Epithelial cell of prostate (primary cell): ENCODE measurements around the gene BRD4.
A peak's percentile ranks its signal among the peaks of the same experiment; 100 is the strongest.

Source experiments
- DNase-seq: peaks from one replicate; pipeline ENCODE4 v3.0.0-alpha.2; 2011; ENCODE audit warnings: low read depth, low spot score
- H3K27ac ChIP-seq: fragments of 450-650 bp; 2 replicates; pipeline ENCODE4 v1.5.1; 2017; ENCODE audit warnings: mild to moderate bottlenecking

Gene BRD4

GRCh38 chr19:15200553-15201364 is 131.6 kb downstream of the BRD4 start, which contains the start of gene NOTCH3:
Gene NOTCH3 (minus strand): TSS chr19:15200995. CDS start chr19:15200905, 90 bp downstream.
- no peak for DNase-seq
- peak within 1 kb of the TSS; percentile 60 for H3K27ac ChIP-seq

DNA sequence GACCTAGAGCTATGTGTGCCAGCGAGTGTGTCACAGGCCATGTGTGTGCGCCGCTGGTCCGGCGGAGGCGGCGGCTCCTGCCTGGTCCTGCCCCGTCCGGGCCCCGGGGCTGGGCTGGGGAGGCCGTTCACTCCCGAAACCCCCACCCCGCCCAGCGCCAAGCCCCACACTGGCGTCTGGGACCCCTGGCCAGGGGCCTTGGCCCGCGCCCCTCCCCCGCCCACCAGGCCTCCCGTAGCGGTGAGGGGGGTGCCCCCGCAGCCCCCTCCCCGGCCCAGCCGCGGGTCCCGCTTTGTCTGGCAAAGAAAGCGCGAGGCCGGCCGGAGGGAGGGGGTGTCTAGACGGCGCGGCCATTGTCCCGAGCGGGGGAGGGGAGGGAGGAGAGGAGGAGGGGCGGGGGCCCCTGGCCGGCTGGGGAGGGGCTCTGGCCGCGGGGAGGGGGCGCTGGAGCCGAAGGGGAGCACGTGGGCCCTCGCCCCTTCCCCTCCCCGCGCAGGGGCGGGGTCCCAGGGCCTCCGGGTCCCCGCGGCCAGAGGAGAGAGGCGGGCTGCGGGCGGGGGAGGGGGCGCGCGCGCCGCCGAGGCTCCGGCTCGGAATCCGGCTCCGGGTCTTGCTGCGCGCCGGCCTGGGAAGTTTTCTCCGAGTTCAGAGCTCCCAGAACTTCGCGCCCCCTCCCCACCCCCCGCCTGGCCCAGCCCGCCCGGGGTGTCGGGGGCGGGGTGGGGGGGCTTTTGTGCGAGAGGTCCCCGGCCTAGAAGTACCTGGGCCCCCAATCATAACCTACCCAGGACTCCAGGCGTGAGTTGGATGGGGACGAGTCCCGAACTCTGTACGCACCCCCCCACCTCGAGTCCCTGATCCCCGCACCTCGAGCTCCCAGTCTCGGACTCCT is 132.4 kb downstream of the BRD4 start:
- peak overlapping the region; percentile 60 for H3K27ac ChIP-seq
- no peak for DNase-seq

DNA sequence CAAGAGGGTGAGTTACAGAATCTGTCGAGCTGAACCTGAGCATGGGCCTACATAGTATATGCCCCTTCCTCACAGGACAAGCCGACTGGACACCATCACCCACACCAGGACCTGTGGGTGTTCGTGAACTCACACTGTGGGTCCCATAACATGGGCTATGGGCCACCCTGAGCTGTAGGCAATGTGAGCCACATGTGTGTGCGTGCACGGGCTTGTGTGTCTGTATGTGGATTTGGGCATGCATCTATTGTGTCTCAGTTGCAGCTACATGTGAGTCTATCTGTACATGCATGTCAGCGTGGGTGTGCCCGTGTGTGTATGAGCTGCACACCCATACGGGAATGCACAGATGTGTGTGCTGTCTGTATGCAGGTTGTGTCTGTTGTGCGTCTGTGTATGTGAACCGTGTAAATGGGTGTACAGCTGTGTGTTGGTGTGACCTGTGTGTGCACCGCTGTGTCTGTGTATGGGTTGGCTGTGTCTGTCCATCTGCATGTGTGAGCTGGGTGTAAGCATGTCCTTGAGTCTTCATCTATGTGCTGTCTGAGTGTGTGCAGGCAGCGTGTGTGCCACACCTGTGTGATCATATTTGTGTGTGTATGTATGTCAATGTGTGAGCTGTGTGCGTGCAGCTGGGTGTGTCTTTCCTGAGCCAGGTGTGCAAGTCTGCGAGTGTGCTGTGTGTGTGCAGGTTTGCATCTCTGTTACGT is 133.2 kb downstream of the BRD4 start:
- peak overlapping the region; percentile 60 for H3K27ac ChIP-seq
- DNase-seq = no peak

GRCh38 chr19:15197942-15198341 is 134.4 kb downstream of the BRD4 start:
- no peak for DNase-seq
- no peak overlapping the region for H3K27ac ChIP-seq

GRCh38 chr19:15197275-15197941 is 134.9 kb downstream of the BRD4 start:
- DNase-seq = no peak
- H3K27ac ChIP-seq = no peak overlapping the region

GRCh38 chr19:15196360-15197005 is 135.9 kb downstream of the BRD4 start:
- peak overlapping the region; percentile 62 for H3K27ac ChIP-seq
- DNase-seq = no peak

DNA sequence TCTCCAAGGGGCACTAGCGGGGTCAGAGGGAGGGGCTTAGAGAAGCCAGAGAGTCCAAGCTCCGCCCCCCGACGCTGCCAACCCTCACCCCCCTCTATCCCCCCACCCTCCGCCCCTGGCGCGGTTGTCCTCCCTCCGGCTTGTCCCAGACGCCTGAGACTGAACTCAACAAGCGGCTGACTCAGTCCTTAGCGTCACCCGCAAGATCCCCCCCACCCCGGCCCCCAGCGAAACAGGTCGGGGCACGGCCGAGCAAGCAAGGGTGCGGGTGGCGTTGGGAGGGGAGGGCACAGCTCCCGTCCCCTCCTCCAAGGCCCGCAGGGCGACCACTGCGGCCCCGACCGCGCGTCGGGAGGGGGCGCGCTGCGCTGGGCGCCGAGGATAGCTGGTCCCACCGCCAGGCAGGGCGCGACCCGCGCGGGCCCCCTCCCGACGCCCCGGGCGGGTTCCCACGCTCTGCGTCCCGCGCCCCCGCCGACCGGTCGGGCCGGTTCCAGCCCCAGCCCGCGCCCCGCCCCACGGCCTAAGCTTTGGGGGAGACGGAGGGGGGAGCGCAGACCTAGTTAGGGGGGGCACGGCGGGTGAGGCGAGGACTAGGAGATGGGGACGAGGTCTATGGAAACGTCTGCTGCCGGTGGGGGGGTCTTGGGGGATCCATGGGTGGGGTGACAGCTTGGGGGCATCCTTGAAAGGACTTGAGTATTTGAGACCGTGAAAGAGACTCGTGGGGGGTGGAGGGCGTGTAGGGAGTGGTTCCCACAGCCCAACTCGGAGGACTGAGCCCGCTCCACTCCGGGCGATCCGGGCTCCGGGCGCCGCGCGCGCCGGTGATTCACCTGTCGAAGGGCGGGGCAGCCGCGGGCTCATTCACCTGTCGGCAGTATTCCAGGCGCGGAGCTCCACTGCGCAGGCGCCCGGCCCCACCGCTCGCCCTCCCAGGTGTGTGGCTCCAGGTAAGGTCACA is 136.7 kb downstream of the BRD4 start:
- peak overlapping the region; percentile 62 for H3K27ac ChIP-seq
- peak; percentile 81 for DNase-seq

- DNase-seq = no peak
- peak overlapping the region; percentile 62 for H3K27ac ChIP-seq
Measured at GRCh38 chr19:15194938-15195337, 137.4 kb downstream of the BRD4 start.

DNA sequence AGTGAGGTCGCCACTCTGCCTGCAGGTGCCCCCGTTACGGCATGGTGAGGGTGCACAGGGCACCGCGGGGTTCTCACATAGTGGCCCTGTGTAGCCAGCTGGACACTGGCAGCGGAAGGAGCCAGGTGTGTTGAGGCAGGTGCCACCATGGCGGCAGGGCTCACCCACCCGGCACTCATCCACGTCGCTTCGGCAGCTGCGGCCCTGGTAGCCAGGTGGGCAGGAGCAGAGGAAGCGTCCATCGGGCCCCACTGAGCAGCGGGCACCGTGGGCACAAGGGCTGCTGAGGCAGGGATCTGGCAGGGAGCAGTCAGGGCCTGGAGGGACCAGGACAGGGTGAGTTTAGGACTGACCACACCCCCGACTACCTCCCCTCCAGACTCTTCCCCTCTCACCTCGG is 140.4 kb downstream of the BRD4 start:
- H3K27ac ChIP-seq = no peak overlapping the region
- DNase-seq = no peak

DNA sequence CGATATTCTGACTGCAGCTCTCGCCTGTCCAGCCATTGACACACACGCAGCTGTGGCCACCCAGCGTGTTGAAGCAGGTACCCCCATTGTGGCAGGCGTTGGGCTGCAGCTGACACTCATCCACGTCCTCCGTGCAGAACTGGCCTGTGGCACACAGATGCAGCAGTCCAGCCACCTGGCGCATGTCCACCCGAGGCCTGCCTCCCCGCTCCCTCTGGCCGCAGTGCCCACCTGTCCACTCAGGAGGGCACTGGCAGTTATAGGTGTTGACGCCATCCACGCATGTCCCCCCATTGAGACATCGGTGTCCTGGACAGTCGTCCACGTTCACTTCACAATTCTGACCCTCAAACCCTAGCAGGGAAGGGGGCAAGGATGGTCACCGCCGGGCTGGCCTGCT is 140.8 kb downstream of the BRD4 start:
- no peak overlapping the region for H3K27ac ChIP-seq
- no peak for DNase-seq

DNA sequence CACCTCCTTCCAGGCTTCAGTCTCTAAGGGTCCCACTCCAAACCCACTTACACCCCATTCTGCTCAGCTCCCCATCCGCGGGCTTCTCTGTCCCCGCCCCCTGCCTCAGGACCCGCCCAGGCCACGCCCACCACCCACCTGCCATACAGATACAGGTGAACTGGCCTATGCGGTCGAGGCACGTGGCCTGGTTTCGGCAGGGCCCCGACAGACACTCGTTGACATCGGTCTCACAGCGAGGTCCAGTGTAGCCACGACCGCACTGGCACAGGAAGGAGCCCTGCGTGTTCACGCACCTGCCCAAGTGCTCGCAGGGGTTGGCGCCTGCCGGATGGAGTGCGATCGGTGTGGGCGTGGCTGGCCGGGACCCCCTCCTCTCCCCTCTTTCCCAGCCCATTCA is 143.5 kb downstream of the BRD4 start:
- no peak overlapping the region for H3K27ac ChIP-seq
- DNase-seq = no peak

DNA sequence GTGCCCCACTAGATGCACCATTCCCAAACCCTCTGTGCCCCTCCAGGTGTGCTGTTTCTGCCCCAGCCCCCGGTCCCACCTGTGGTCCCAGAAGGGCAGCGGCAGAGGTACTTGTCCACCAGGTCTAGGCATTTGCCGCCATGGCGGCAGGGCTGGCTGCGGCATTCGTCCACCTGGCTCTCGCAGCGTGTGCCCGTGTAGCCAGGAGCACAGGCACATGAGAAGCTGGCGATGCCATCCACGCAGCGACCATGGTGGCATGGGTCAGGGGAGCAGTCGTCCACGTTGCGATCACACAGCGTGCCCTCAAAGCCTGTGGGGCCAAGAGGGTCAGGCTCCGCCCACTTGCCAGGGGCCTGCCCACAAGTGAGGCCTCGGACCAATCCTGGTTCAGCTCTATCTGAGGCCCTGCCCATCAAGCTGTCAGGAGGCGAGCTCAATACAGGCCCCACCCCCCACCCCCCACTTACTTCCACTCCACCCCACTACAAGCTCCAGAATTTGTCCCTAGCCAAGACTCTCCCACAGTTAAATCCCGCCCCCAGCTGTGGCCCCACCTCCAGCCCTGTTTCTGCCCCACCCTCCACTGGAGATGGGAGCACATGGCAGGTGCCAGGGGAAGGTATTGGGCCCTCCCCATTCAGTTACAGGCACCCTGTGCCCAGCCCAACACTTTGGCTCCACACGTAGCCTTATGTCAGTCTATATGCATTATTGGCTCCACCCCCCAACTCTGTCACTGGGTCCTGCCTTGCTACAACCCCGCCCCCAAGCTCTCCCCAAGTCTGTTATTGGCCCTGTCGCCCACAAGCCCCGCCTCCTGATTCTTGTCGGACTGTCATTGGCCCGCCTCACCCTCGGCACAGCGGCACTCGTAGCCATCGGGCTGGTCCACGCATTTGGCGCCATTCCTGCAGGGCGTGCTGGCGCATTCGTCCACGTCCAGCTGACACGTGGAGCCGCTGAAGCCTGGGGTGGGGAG is 145.0 kb downstream of the BRD4 start:
- H3K27ac ChIP-seq = no peak overlapping the region
- DNase-seq = no peak
